Measurements from ENCODE around the gene BTNL8.

BTNL8 gene, protein sequence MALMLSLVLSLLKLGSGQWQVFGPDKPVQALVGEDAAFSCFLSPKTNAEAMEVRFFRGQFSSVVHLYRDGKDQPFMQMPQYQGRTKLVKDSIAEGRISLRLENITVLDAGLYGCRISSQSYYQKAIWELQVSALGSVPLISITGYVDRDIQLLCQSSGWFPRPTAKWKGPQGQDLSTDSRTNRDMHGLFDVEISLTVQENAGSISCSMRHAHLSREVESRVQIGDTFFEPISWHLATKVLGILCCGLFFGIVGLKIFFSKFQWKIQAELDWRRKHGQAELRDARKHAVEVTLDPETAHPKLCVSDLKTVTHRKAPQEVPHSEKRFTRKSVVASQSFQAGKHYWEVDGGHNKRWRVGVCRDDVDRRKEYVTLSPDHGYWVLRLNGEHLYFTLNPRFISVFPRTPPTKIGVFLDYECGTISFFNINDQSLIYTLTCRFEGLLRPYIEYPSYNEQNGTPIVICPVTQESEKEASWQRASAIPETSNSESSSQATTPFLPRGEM

GRCh38 chr5:180898621-180899246 is at the start of gene BTNL8:
Gene BTNL8 (plus strand): TSS chr5:180899159. CDS start chr5:180899311, 152 bp downstream.
- no peak for DNase-seq (ENCODE audit: low read depth)

GRCh38 chr5:180849827-180850226 is 49.1 kb upstream of the BTNL8 start:
- no peak for DNase-seq (ENCODE audit: low read depth)

DNA sequence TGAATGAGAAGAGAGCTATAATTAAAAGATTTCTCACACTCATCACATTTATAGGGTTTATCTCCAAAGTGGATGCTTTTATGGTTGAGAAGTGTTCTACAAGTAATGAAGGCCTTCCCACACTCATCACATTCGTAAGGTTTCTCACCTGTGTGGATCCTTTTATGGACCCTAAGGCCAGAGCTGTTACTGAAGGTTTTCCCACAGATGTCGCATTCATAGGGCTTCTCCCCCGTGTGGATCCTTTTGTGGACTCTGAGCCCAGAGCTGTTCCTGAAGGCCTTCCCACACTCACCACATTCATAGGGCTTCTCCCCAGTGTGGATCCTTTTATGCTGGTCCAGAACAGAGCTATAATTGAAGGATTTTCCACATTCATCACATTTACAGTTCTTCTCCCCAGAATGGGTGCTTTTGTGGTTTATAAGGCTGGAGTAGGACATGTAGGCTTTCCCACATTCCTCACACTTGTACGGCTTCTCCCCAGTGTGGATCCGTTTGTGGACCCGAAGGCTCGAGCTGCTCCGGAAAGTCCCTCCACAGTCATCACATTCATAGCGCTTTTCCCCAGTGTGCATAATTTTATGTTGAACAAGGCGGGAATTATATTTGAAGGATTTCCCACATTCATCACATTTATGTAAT is 48.4 kb upstream of the BTNL8 start:
- no peak for DNase-seq (ENCODE audit: low read depth)

DNA sequence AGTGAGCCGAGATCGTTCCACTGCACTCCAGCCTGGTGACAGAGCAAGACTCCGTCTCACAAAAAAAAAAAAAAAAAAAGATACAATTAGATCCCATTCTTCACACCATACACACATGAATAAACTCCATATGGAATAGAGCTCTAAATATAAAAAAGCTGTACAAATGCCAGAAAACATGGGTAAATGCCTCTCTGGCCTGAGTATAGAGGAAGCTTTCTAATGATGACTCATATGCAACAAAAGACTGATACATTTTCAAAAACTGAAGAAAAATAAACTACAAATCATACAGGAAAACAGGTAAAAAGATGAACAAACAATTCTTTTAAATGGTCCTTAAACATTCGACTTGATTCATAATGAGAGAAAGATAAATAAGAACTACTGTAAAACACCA is 46.5 kb upstream of the BTNL8 start:
- no peak for DNase-seq (ENCODE audit: low read depth)

DNA sequence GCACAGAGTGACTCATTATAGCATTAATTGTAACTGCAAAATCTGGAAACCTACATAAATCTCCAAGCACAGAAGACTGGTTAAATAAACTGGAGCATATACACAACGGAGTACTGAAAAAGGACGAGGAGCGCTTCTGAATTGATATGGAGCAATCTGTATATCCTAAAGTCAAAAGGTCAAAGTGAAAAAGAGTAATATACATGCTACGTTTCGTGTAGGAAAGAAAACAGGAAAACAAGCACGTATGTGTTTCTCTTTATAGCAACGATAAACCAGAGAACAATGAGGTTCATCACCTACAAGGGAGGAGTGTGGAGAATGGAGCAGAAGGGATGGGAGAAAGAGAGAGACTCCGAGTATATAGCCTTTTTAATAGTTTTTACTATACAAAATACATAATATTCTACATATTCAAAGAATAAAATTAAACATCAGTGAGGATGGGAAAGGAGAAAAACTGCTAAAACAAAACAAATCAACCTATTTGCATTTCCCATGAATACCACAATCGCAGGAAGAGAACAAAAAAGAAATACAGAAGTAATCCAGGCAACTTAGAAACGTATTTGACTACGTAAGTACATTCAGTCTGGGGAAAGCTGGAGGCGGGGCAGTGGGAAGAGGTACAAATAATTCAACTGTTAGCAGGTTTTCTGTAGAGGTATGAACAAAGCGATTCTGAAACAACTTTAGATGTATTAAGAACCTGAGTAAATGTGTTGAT is 45.7 kb upstream of the BTNL8 start:
- DNase-seq (ENCODE audit: low read depth), result no peak

DNA sequence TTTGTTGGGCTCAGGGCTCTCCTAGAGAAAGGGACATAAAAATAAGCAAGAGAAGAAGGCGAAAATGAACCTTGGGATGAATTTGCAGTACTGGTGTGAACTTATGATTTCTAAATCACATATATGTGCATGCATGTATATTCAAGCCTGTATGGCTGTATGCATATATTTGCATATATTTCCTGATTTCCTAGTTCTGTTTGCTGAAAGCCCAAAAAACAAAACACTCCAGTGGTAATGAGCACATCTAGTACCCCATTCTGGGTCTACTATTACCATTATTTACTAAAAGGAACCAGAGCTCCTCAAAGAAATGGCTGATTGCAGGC is 45.1 kb upstream of the BTNL8 start:
- DNase-seq (ENCODE audit: low read depth), result no peak

- DNase-seq (ENCODE audit: low read depth), result no peak
These were observed 40.4 kb upstream of the BTNL8 start for GRCh38 chr5:180858586-180858985.

GRCh38 chr5:180860273-180860886 is 38.6 kb upstream of the BTNL8 start:
- no peak for DNase-seq (ENCODE audit: low read depth)

GRCh38 chr5:180860887-180861822 is 37.8 kb upstream of the BTNL8 start, which contains the start of gene ZFP62:
Gene ZFP62 (minus strand): TSS chr5:180861276. CDS start chr5:180861219, 57 bp downstream.
- peak; percentile 36 for DNase-seq (ENCODE audit: low read depth)

DNA sequence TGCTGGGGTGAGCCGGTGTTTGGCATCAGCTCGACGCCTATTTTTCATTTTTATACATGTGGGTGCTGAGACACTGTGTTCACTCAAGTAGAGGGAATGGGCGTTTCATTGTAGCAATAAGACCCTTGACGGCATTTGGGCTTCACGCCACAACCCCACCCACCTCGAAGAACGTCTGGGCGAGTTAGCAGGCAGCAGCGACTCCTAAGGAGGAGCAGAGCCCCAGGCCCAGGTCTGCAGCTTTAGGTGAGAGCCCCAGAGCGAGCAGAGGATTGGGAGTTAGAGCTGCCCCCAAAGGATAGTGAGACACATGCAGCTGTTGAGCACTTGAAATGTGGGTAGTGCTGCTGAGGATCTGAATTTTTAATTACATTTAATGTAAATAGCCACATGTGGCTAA is 36.3 kb upstream of the BTNL8 start:
- no peak for DNase-seq (ENCODE audit: low read depth)

GRCh38 chr5:180865981-180866695 is 32.8 kb upstream of the BTNL8 start:
- DNase-seq (ENCODE audit: low read depth), result no peak

DNA sequence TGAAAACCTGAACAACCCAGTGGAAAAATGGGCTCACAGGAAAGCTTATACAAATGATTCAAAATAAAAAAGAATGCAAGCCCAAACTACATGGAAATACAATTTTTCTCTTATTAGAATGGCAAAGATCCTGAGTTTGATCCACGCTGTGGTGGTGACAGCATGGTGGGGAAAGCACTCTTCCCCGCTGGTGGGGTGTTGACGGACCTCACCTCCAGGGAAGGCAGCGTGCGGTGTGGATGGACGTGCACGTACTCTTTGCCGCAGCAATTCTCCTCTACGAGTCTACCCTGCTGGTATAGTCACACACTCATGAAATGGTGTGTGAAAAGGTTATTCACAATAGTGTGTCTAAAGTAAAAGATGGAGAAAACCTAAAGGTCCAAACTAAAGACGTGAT is 32.0 kb upstream of the BTNL8 start:
- no peak for DNase-seq (ENCODE audit: low read depth)

- DNase-seq (ENCODE audit: low read depth), result peak; percentile 14
These were observed 30.0 kb upstream of the BTNL8 start for GRCh38 chr5:180868960-180869359.

DNA sequence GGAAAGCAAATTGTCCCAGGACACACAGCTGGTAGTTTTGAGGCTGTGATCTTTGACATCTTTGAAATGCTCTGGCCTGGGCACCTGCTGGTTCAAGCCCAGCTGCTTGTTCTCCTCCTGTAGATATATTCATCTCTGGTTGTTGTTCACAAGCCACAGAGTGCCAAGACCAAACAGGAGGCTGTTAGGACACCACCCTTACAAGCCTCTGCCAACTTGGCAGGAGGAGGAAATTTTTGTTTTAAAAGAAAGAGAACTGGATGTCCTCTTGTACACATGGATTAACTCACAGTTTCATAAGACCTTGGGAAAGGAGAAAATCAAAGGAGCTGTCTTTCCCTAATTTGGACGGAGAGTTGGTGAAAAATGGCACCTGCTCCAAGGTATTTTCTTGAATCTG is 29.4 kb upstream of the BTNL8 start:
- no peak for DNase-seq (ENCODE audit: low read depth)

- DNase-seq (ENCODE audit: low read depth), result no peak
These were observed 28.5 kb upstream of the BTNL8 start for GRCh38 chr5:180870276-180871068.

- DNase-seq (ENCODE audit: low read depth), result no peak
These were observed 26.5 kb upstream of the BTNL8 start for GRCh38 chr5:180872419-180872818.

DNA sequence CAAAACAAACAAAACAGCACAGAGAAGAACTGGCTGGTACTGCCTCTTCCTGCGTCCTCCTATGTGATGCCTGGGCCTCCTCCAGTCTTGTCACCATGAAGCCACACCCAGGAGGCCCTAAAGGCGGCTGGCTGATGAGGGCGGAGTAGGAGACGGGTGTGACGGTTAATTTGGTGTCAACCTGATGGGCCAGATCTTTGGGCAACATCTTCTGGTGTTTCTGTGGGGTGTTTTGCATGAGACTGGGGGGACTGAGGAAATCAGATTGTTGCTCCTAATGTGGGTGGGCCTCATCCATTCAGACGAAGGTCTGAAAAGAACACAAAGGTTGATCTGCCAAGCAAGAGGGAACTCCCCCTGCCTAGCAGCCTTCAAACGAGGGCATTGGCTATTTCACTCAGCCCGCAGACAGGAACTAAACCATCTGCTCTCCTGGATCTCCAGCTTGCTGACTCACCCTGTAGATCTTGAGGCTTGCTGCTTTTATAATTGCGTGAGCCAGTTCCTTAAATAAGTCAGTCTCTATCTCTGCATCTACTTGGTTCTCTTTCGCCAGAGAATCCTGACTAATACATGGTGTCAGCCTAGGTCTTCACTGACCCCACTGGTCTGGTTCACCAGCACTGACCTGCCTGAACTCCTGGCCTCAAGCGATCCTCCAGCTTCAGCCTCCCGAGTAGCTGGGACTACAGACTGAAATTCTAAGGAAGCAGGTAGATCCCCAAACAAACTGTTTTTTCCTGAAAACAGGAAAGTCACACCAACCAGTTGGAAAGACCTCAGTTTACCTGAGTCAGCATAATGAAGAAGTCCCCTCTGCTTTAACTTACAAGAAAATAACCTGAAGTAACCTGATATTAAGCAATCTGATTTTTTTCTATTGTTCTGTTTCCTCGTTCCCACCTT is 25.1 kb upstream of the BTNL8 start:
- DNase-seq (ENCODE audit: low read depth), result no peak

Measured in GM04503 (cell line).